HG02642 (cell line): ENCODE measurements around the gene UBLCP1.
A peak's percentile ranks its signal among the peaks of the same experiment; 100 is the strongest.
"Not testable (repeated sequence)": the region's sequence is repeated elsewhere in the genome, so short reads cannot be mapped to it uniquely, and the experiment has no call there.

Experiments used
- ATAC-seq: cut with Tn5 transposase; IDR thresholded peaks from one replicate; pipeline ENCODE4 v1.9.1; 2021; ENCODE audit warnings: mild to moderate bottlenecking; ENCODE audit not compliant: unreplicated experiment, poor library complexity

UBLCP1 gene

GRCh38 chr5:159244890-159245289, 18.2 kb upstream of the UBLCP1 start:
- ATAC-seq, result no peak

- ATAC-seq, result no peak
These were observed 13.9 kb upstream of the UBLCP1 start for GRCh38 chr5:159249158-159249557.

- ATAC-seq, result no peak
These were observed 10.9 kb upstream of the UBLCP1 start for GRCh38 chr5:159252195-159252594.

GRCh38 chr5:159257007-159257406, 6.1 kb upstream of the UBLCP1 start:
- no peak for ATAC-seq

GRCh38 chr5:159257629-159258283, 5.3 kb upstream of the UBLCP1 start:
- no peak for ATAC-seq

GRCh38 chr5:159258361-159258760, 4.7 kb upstream of the UBLCP1 start:
- ATAC-seq, result no peak

- ATAC-seq, result not testable (repeated sequence)
These were observed 2.9 kb upstream of the UBLCP1 start for GRCh38 chr5:159260212-159260611.

GRCh38 chr5:159262472-159262858, 625 bp upstream of the UBLCP1 start:
- ATAC-seq, result peak; percentile 21

- ATAC-seq, result peak; percentile 23
These were observed 447 bp downstream of the UBLCP1 start for GRCh38 chr5:159263569-159263905.

- ATAC-seq, result not testable (repeated sequence)
These were observed 3.7 kb downstream of the UBLCP1 start for GRCh38 chr5:159266764-159267163.

GRCh38 chr5:159269723-159270122, 6.6 kb downstream of the UBLCP1 start:
- no peak for ATAC-seq

GRCh38 chr5:159273923-159274322, 10.8 kb downstream of the UBLCP1 start:
- ATAC-seq, result no peak

- ATAC-seq, result no peak
These were observed 11.6 kb downstream of the UBLCP1 start for GRCh38 chr5:159274676-159275075.

GRCh38 chr5:159286420-159287035, 23.4 kb downstream of the UBLCP1 start:
- ATAC-seq, result no peak

- ATAC-seq, result no peak
These were observed 27.7 kb downstream of the UBLCP1 start for GRCh38 chr5:159290741-159291140.

GRCh38 chr5:159294921-159295320, 31.8 kb downstream of the UBLCP1 start:
- ATAC-seq, result no peak

GRCh38 chr5:159297300-159297699, 34.2 kb downstream of the UBLCP1 start:
- ATAC-seq, result not testable (repeated sequence)

GRCh38 chr5:159301466-159301865, 38.4 kb downstream of the UBLCP1 start:
- ATAC-seq, result no peak

GRCh38 chr5:159301929-159302860, 39.1 kb downstream of the UBLCP1 start:
- not testable (repeated sequence) for ATAC-seq

GRCh38 chr5:159303286-159303685, 40.2 kb downstream of the UBLCP1 start:
- ATAC-seq, result no peak

GRCh38 chr5:159304961-159305595, 42.0 kb downstream of the UBLCP1 start:
- ATAC-seq, result no peak
